Vagina (tissue), 2 donors: Measurements from ENCODE around the gene PTPRN2.

Experiments
- POLR2A ChIP-seq, 2 donors: fragments of 450-650 bp; IDR thresholded peaks; one replicate each; pipeline ENCODE4 v1.6.1; 2017; ENCODE audit warnings: antibody characterized with exemption in 2 of 2, mild to moderate bottlenecking in 2 of 2, moderate library complexity in 2 of 2
- POLR2AphosphoS5 ChIP-seq, 2 donors: sonication (generic); formaldehyde crosslinking; IDR thresholded peaks; one replicate each; pipeline ENCODE4 v1.9.0; 2017; ENCODE audit warnings: antibody characterized with exemption in 2 of 2, mild to moderate bottlenecking in 2 of 2, low read depth in 1 of 2; ENCODE audit not compliant: insufficient read depth in 1 of 2
- TF ChIP-seq, protein P1 (sequence below), 3 experiments: fragments of 450-650 bp in 2 of 3; fragments of 200-600 bp in 1 of 3; sonication (generic) in 1 of 3; IDR thresholded peaks; one replicate each; pipeline ENCODE4 v1.5.1; 2017 to 2019; ENCODE audit warnings: antibody characterized with exemption in 3 of 3, mild to moderate bottlenecking in 2 of 3, moderate library complexity in 2 of 3

DNA sequence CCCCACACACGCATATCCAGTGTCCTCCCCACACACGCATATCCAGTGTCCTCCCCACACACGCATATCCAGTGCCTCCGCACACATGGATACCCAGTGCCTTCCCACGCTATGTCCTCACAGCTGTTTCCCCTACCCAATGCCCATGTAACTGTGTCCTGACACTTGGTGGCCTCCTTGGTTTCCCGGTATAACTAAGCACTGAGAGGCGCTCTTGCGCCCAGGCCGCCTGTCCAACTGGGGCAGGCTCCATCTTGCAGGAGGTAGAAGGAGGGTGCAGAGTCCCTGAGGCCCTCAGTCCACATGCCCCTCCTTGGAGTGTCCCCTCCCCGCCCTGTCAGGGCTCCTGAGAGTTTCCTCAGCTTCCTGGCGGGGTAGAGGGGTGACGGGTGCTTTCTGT lies 715.2 kb downstream of the PTPRN2 start:
- TF ChIP-seq POLR2A (IDR thresholded peaks at IDR 0.05): no peak
- TF ChIP-seq, protein P1, sequence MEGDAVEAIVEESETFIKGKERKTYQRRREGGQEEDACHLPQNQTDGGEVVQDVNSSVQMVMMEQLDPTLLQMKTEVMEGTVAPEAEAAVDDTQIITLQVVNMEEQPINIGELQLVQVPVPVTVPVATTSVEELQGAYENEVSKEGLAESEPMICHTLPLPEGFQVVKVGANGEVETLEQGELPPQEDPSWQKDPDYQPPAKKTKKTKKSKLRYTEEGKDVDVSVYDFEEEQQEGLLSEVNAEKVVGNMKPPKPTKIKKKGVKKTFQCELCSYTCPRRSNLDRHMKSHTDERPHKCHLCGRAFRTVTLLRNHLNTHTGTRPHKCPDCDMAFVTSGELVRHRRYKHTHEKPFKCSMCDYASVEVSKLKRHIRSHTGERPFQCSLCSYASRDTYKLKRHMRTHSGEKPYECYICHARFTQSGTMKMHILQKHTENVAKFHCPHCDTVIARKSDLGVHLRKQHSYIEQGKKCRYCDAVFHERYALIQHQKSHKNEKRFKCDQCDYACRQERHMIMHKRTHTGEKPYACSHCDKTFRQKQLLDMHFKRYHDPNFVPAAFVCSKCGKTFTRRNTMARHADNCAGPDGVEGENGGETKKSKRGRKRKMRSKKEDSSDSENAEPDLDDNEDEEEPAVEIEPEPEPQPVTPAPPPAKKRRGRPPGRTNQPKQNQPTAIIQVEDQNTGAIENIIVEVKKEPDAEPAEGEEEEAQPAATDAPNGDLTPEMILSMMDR (IDR thresholded peaks at IDR 0.05): no peak
- no peak for TF ChIP-seq POLR2AphosphoS5 (IDR thresholded peaks at IDR 0.05; ENCODE audit: insufficient read depth in 1 of 2, low read depth in 1 of 2)
